Epidermal melanocyte (primary cell): ENCODE results near the gene FBXO4.

Source experiments
- DNase-seq: peaks from one replicate; pipeline ENCODE4 v3.0.0; 2011; ENCODE audit warnings: low spot score; ENCODE audit not compliant: insufficient read length

FBXO4 gene

GRCh38 chr5:41924872-41925554 lies at the start of gene FBXO4:
Gene FBXO4 (plus strand): TSS chr5:41925281. CDS start chr5:41925310, 29 bp downstream.
- DNase-seq, result peak; percentile 51

GRCh38 chr5:41876678-41877077 lies 48.4 kb upstream of the FBXO4 start:
- no peak for DNase-seq

- no peak for DNase-seq
Observed at GRCh38 chr5:41877408-41877807, 47.7 kb upstream of the FBXO4 start.

GRCh38 chr5:41878173-41878572 lies 46.9 kb upstream of the FBXO4 start:
- no peak for DNase-seq

GRCh38 chr5:41878643-41879478 lies 46.2 kb upstream of the FBXO4 start:
- no peak for DNase-seq

GRCh38 chr5:41882765-41883164 lies 42.3 kb upstream of the FBXO4 start:
- DNase-seq, result no peak

- DNase-seq, result no peak
Observed at GRCh38 chr5:41883243-41883642, 41.8 kb upstream of the FBXO4 start.

- DNase-seq, result no peak
Observed at GRCh38 chr5:41883936-41884335, 41.1 kb upstream of the FBXO4 start.

GRCh38 chr5:41885286-41885685 lies 39.8 kb upstream of the FBXO4 start:
- no peak for DNase-seq

GRCh38 chr5:41891066-41891707 lies 33.9 kb upstream of the FBXO4 start:
- DNase-seq, result no peak

GRCh38 chr5:41892031-41892430 lies 33.0 kb upstream of the FBXO4 start:
- DNase-seq, result no peak

GRCh38 chr5:41893074-41893851 lies 31.8 kb upstream of the FBXO4 start:
- no peak for DNase-seq

- DNase-seq, result no peak
Observed at GRCh38 chr5:41896230-41896629, 28.9 kb upstream of the FBXO4 start.

- DNase-seq, result no peak
Observed at GRCh38 chr5:41903382-41903891, 21.6 kb upstream of the FBXO4 start.

- DNase-seq, result peak; percentile 85
Observed at GRCh38 chr5:41903892-41904799, 20.9 kb upstream of the FBXO4 start, which contains the start of gene RIMOC1. Gene RIMOC1 (plus strand): TSS chr5:41904344. CDS start chr5:41904368, 24 bp downstream.

- DNase-seq, result no peak
Observed at GRCh38 chr5:41906151-41906550, 18.9 kb upstream of the FBXO4 start.

- DNase-seq, result no peak
Observed at GRCh38 chr5:41908374-41909079, 16.6 kb upstream of the FBXO4 start.

GRCh38 chr5:41918105-41918504 lies 7.0 kb upstream of the FBXO4 start:
- no peak for DNase-seq

- DNase-seq, result no peak
Observed at GRCh38 chr5:41921166-41921565, 3.9 kb upstream of the FBXO4 start.
